ENCODE data around the gene LRRC4C.

The LRRC4C gene

GRCh38 chr11:41175304-41175972 lies 284.0 kb downstream of the LRRC4C start:
- Histone ChIP-seq H3K27ac (no peak overlapping the region), H3K4me3 (no peak overlapping the region)

GRCh38 chr11:41146326-41146725 lies 313.1 kb downstream of the LRRC4C start:
- Histone ChIP-seq H3K4me3 (no peak overlapping the region), H3K27ac (no peak overlapping the region)

- Histone ChIP-seq H3K27ac (no peak overlapping the region), H3K4me3 (no peak overlapping the region)
These were observed 314.0 kb downstream of the LRRC4C start for GRCh38 chr11:41145420-41145819.

GRCh38 chr11:41134971-41135370 lies 324.5 kb downstream of the LRRC4C start:
- Histone ChIP-seq H3K27ac (no peak overlapping the region), H3K4me3 (no peak overlapping the region)

GRCh38 chr11:41133023-41133422 lies 326.4 kb downstream of the LRRC4C start:
- no peak overlapping the region for H3K4me3 ChIP-seq
- H3K27ac ChIP-seq: no peak overlapping the region

- Histone ChIP-seq H3K4me3 (no peak overlapping the region), H3K27ac (no peak overlapping the region)
These were observed 337.9 kb downstream of the LRRC4C start for GRCh38 chr11:41121600-41121999.

GRCh38 chr11:41119484-41119883 lies 340.0 kb downstream of the LRRC4C start:
- Histone ChIP-seq H3K4me3 (no peak overlapping the region), H3K27ac (no peak overlapping the region)

GRCh38 chr11:41118521-41118920 lies 340.9 kb downstream of the LRRC4C start:
- no peak overlapping the region for H3K4me3 ChIP-seq
- no peak overlapping the region for H3K27ac ChIP-seq

- no peak overlapping the region for H3K4me3 ChIP-seq
- H3K27ac ChIP-seq: no peak overlapping the region
These were observed 342.5 kb downstream of the LRRC4C start for GRCh38 chr11:41116970-41117369.

GRCh38 chr11:41115066-41115465 lies 344.4 kb downstream of the LRRC4C start:
- H3K27ac ChIP-seq: no peak overlapping the region
- H3K4me3 ChIP-seq: no peak overlapping the region

- Histone ChIP-seq H3K27ac (no peak overlapping the region), H3K4me3 (no peak overlapping the region)
These were observed 346.3 kb downstream of the LRRC4C start for GRCh38 chr11:41113160-41113559.

- no peak overlapping the region for H3K27ac ChIP-seq
- no peak overlapping the region for H3K4me3 ChIP-seq
These were observed 348.9 kb downstream of the LRRC4C start for GRCh38 chr11:41110527-41110926.

- no peak overlapping the region for H3K27ac ChIP-seq
These were observed 357.0 kb downstream of the LRRC4C start for GRCh38 chr11:41102471-41102870.

GRCh38 chr11:41099654-41100053 lies 359.8 kb downstream of the LRRC4C start:
- Histone ChIP-seq H3K27ac (no peak overlapping the region), H3K4me3 (no peak overlapping the region)

More at GRCh38 chr11:41102471-41102870, 357.0 kb downstream of the LRRC4C start:
- H3K4me3 ChIP-seq: no peak overlapping the region

GRCh38 chr11:41085123-41085522 lies 374.3 kb downstream of the LRRC4C start:
- H3K27ac ChIP-seq: no peak overlapping the region
- H3K4me3 ChIP-seq: no peak overlapping the region

- no peak overlapping the region for H3K27ac ChIP-seq
- no peak overlapping the region for H3K4me3 ChIP-seq
These were observed 377.6 kb downstream of the LRRC4C start for GRCh38 chr11:41081756-41082285.

- Histone ChIP-seq H3K27ac (no peak overlapping the region), H3K4me3 (no peak overlapping the region)
These were observed 385.1 kb downstream of the LRRC4C start for GRCh38 chr11:41074318-41074717.

- no peak overlapping the region for H3K4me3 ChIP-seq
These were observed 394.0 kb downstream of the LRRC4C start for GRCh38 chr11:41065432-41065831.

GRCh38 chr11:41058138-41058537 lies 401.3 kb downstream of the LRRC4C start:
- H3K4me3 ChIP-seq: no peak overlapping the region
- no peak overlapping the region for H3K27ac ChIP-seq

More at GRCh38 chr11:41065432-41065831, 394.0 kb downstream of the LRRC4C start:
- H3K27ac ChIP-seq: no peak overlapping the region

- H3K27ac ChIP-seq: no peak overlapping the region
- no peak overlapping the region for H3K4me3 ChIP-seq
These were observed 402.4 kb downstream of the LRRC4C start for GRCh38 chr11:41056892-41057569.

GRCh38 chr11:41053894-41054293 lies 405.6 kb downstream of the LRRC4C start:
- Histone ChIP-seq H3K27ac (peak overlapping the region in 3 of 21 experiments; percentile 38 to 65 (median 62)), H3K4me3 (no peak overlapping the region)

All from skin epidermis (tissue), 12 donors.